Progenitor cell of endocrine pancreas (in vitro differentiated cells): ENCODE data around the gene LTBP3. TPM values are rescaled to one million over a fixed set of nuclear protein-coding genes. Genes with fewer than 3 reads are reported as not detected.
A peak's percentile ranks its signal among the peaks of the same experiment; 100 is the strongest.

Experiments used
- DNase-seq: peaks from one replicate; pipeline ENCODE4 v3.0.0; 2021; ENCODE audit warnings: low spot score; ENCODE audit not compliant: unreplicated experiment
- H3K27ac Mint-ChIP-seq: 2 replicates; pipeline ENCODE4 v1.8.0; 2021; ENCODE audit warnings: mild to moderate bottlenecking, moderate library complexity, mixed read lengths
- H3K27me3 Mint-ChIP-seq: 2 replicates; pipeline ENCODE4 v1.8.0; 2021; ENCODE audit warnings: mixed read lengths
- H3K36me3 Mint-ChIP-seq: 2 replicates; pipeline ENCODE4 v1.8.0; 2022; ENCODE audit warnings: mixed read lengths; ENCODE audit not compliant: insufficient read depth
- H3K4me1 Mint-ChIP-seq: 2 replicates; pipeline ENCODE4 v1.8.0; 2021; ENCODE audit warnings: low read depth, mixed read lengths
- H3K4me3 Mint-ChIP-seq: 2 replicates; pipeline ENCODE4 v1.8.0; 2021; ENCODE audit warnings: low read depth, mild to moderate bottlenecking, moderate library complexity, mixed read lengths
- H3K9me3 Mint-ChIP-seq: 2 replicates; pipeline ENCODE4 v1.8.0; 2021; ENCODE audit warnings: low read depth, mixed read lengths
- total RNA-seq: library from RNA; stranded (reverse); gene quantifications from 2 replicates; pipeline ENCODE4 v1.2.1, GENCODE V29; 2021
- TF ChIP-seq, protein P1 (sequence below): fragments of 200-600 bp; sonication (generic); IDR thresholded peaks from one replicate; pipeline ENCODE4 v1.5.0; 2021; ENCODE audit warnings: antibody characterized with exemption, mild to moderate bottlenecking; ENCODE audit not compliant: unreplicated experiment

LTBP3 gene
- total RNA-seq, 1 donor from 2014 or later = 55.3 TPM

DNA sequence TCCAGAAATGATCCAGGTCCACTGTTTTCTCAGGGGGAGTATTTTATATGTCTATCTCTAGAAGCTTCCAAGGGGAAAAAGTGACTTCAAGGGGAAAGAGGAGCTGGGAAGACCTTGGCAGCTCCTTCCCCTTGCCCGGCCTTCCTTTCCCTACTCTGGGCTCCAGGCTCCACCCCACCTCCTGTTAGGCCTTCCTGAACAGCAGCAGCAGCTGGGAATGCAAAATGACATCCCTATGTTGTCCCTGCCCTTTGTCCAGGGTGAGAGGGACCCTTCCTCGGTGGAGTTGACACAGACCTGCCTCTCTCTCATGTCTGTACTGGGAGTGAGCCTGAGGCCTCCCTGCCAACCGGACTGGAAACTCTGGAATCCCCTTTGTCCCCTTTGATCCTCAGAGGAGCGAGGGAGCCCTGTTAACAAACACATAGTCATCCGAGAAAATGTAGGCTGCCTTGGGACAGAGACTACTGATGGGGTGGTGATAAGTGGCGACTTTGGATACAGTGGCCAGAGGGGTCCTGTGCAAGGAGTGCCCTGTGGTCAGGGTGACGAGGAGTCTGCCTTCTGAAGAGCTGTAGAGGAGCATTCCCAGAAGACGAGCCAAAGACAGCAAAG lies 68.3 kb downstream of the LTBP3 start:
- peak overlapping the region; percentile 98 for H3K27ac Mint-ChIP-seq
- H3K27me3 Mint-ChIP-seq = no peaks in the 10 kb centered on the region
- no peaks in the 10 kb centered on the region for H3K9me3 Mint-ChIP-seq
- H3K4me3 Mint-ChIP-seq = peak overlapping the region; percentile 37
- peaks cover 66% of the 10 kb centered on the region for H3K4me1 Mint-ChIP-seq
- no peak for DNase-seq
- TF ChIP-seq, protein P1, sequence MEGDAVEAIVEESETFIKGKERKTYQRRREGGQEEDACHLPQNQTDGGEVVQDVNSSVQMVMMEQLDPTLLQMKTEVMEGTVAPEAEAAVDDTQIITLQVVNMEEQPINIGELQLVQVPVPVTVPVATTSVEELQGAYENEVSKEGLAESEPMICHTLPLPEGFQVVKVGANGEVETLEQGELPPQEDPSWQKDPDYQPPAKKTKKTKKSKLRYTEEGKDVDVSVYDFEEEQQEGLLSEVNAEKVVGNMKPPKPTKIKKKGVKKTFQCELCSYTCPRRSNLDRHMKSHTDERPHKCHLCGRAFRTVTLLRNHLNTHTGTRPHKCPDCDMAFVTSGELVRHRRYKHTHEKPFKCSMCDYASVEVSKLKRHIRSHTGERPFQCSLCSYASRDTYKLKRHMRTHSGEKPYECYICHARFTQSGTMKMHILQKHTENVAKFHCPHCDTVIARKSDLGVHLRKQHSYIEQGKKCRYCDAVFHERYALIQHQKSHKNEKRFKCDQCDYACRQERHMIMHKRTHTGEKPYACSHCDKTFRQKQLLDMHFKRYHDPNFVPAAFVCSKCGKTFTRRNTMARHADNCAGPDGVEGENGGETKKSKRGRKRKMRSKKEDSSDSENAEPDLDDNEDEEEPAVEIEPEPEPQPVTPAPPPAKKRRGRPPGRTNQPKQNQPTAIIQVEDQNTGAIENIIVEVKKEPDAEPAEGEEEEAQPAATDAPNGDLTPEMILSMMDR = no peak
- H3K36me3 Mint-ChIP-seq = no peaks in the 10 kb centered on the region

DNA sequence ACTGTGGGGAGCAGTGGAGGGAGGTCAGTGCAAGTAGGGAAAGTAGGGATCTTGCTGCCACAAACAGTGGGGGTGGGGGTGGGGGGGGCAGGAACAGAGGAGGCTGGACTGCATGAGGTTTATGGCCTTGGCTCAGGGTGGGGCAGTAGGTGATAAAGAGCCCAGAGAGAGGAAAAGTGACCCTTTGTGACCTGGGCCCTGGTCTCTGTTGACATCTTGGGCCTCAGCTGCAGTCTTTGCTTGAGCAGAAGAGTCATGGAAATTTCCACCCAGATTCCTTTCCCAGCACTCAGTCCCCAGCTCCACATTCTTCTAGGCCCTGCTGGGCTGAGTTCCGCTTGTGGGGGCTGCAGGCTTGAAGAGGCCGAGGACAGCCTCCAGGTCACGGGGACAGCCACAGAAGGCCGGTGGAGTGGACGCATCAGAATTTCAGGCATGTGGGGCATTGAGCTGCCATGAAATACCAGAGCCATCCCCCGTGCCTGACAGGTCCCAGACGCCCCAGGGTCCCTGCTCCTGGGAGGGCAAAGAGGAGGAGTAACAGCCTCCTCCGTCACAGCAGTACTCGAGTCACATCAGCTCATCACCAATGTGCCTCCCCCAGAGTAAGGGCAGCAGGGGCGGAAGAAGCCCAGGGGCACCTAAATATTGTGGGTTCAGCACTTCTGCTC lies 69.0 kb downstream of the LTBP3 start:
- Mint-ChIP-seq H3K36me3 (no peaks in the 10 kb centered on the region), H3K9me3 (no peaks in the 10 kb centered on the region)
- DNase-seq = no peak

More for the DNA sequence above, 69.0 kb downstream of the LTBP3 start:
- Mint-ChIP-seq H3K4me1 (peaks cover 62% of the 10 kb centered on the region), H3K27me3 (no peaks in the 10 kb centered on the region), H3K4me3 (peak overlapping the region; percentile 37), H3K27ac (peak overlapping the region; percentile 98)
- TF ChIP-seq, protein P1 = no peak

Other genes starting within 250 kb of the LTBP3 start
- 5.3 and 5.9 TPM in 2 replicates for gene CDC42EP2, start 243.5 kb downstream of the LTBP3 start, total RNA-seq
- 81.9 and 96.5 TPM in 2 replicates for gene DPF2, start 224.5 kb downstream of the LTBP3 start, total RNA-seq
- gene TIGD3, start 203.6 kb downstream of the LTBP3 start, total RNA-seq = 3.0 and 3.8 TPM in 2 replicates
- gene SLC25A45, start 175.7 kb downstream of the LTBP3 start, total RNA-seq = 4.0 and 5.3 TPM in 2 replicates
- gene FRMD8, start 171.7 kb downstream of the LTBP3 start, total RNA-seq = 27.3 and 27.5 TPM in 2 replicates
- gene NEAT1, start 135.6 kb downstream of the LTBP3 start, total RNA-seq = 78.8 and 99.9 TPM in 2 replicates
- gene MALAT1, start 59.3 kb downstream of the LTBP3 start, total RNA-seq = 16,546 and 17,116 TPM in 2 replicates
- gene SCYL1, start 33.3 kb downstream of the LTBP3 start, total RNA-seq = 61.4 and 66.3 TPM in 2 replicates
- 25.3 and 25.9 TPM in 2 replicates for gene ZNRD2, start 12.1 kb upstream of the LTBP3 start, total RNA-seq
- gene FAM89B, start 14.2 kb upstream of the LTBP3 start, total RNA-seq = 62.5 and 65.0 TPM in 2 replicates
- 13.0 and 15.2 TPM in 2 replicates for gene EHBP1L1, start 17.7 kb upstream of the LTBP3 start, total RNA-seq
- gene KCNK7, start 37.4 kb upstream of the LTBP3 start, total RNA-seq = 0.95 and 1.7 TPM in 2 replicates
- gene MAP3K11, start 55.9 kb upstream of the LTBP3 start, total RNA-seq = 61.4 and 63.8 TPM in 2 replicates
- 59.5 and 66.0 TPM in 2 replicates for gene PCNX3, start 57.4 kb upstream of the LTBP3 start, total RNA-seq
- gene SIPA1, start 79.7 kb upstream of the LTBP3 start, total RNA-seq = 19.5 and 20.2 TPM in 2 replicates
- gene RELA, start 104.6 kb upstream of the LTBP3 start, total RNA-seq = 54.2 and 54.5 TPM in 2 replicates
- 65.8 and 73.1 TPM in 2 replicates for gene KAT5, start 153.9 kb upstream of the LTBP3 start, total RNA-seq
- 38.5 and 44.0 TPM in 2 replicates for gene RNASEH2C, start 162.4 kb upstream of the LTBP3 start, total RNA-seq
- 18.4 and 19.3 TPM in 2 replicates for gene AP5B1, start 222.6 kb upstream of the LTBP3 start, total RNA-seq
- 12.4 and 12.7 TPM in 2 replicates for gene OVOL1, start 228.7 kb upstream of the LTBP3 start, total RNA-seq